Cardiac muscle cell (in vitro differentiated cells and primary cell): ENCODE results near the gene CENPP. TPM values are rescaled to one million over a fixed set of nuclear protein-coding genes. Genes with fewer than 3 reads are reported as not detected.
A peak's percentile ranks its signal among the peaks of the same experiment; 100 is the strongest.
"Not testable (repeated sequence)": the region's sequence is repeated elsewhere in the genome, so short reads cannot be mapped to it uniquely, and the experiment has no call there.

Experiments used
- DNase-seq, 2 donors: peaks; one replicate each; pipeline versions ENCODE4 v3.0.0 to v3.0.0-alpha.2; 2010 to 2017; ENCODE audit warnings: low read depth in 1 of 2, low spot score in 1 of 2
- H3K27ac ChIP-seq: fragments of 200-600 bp; sonication (generic); 2 replicates; pipeline ENCODE4 v1.5.1; 2016
- H3K27me3 ChIP-seq: fragments of 200-600 bp; sonication (generic); 2 replicates; pipeline ENCODE4 v1.6.0; 2016; ENCODE audit warnings: control low read depth
- H3K36me3 ChIP-seq: fragments of 200-600 bp; sonication (generic); 2 replicates; pipeline ENCODE4 v1.5.1; 2016; ENCODE audit warnings: control low read depth
- H3K4me1 ChIP-seq: fragments of 200-600 bp; sonication (generic); 2 replicates; pipeline ENCODE4 v1.8.1; 2017; ENCODE audit warnings: low read depth, mild to moderate bottlenecking, mixed run types
- H3K4me3 ChIP-seq: fragments of 200-600 bp; sonication (generic); 2 replicates; pipeline ENCODE4 v1.5.1; 2016; ENCODE audit warnings: mild to moderate bottlenecking
- H3K9me3 ChIP-seq: fragments of 200-600 bp; sonication (generic); 2 replicates; pipeline ENCODE4 v1.5.1; 2017; ENCODE audit warnings: low read depth, mild to moderate bottlenecking, control low read depth
- polyA plus RNA-seq: library from polyadenylated mRNA; unstranded; fragments of >200 nt; fragmentation: Nextera tagmentation; extraction: Ambion mirVana; gene quantifications from 2 replicates; pipeline ENCODE4 v1.2.1, GENCODE V29; 2016
- total RNA-seq: library from RNA; depleted of rRNA; stranded (reverse); fragments of >200 nt; gene quantifications from 2 replicates; pipeline ENCODE4 v1.2.3, GENCODE V29; 2016
- TF ChIP-seq, protein P1 (sequence below): IDR thresholded peaks from 2 replicates; pipeline ENCODE4 v1.5.1; 2012; ENCODE audit warnings: low read depth, mild to moderate bottlenecking, low read length

CENPP gene
- total and polyA plus RNA-seq, 2 experiments from 2014 or later: 1.6 to 5.0 TPM

DNA sequence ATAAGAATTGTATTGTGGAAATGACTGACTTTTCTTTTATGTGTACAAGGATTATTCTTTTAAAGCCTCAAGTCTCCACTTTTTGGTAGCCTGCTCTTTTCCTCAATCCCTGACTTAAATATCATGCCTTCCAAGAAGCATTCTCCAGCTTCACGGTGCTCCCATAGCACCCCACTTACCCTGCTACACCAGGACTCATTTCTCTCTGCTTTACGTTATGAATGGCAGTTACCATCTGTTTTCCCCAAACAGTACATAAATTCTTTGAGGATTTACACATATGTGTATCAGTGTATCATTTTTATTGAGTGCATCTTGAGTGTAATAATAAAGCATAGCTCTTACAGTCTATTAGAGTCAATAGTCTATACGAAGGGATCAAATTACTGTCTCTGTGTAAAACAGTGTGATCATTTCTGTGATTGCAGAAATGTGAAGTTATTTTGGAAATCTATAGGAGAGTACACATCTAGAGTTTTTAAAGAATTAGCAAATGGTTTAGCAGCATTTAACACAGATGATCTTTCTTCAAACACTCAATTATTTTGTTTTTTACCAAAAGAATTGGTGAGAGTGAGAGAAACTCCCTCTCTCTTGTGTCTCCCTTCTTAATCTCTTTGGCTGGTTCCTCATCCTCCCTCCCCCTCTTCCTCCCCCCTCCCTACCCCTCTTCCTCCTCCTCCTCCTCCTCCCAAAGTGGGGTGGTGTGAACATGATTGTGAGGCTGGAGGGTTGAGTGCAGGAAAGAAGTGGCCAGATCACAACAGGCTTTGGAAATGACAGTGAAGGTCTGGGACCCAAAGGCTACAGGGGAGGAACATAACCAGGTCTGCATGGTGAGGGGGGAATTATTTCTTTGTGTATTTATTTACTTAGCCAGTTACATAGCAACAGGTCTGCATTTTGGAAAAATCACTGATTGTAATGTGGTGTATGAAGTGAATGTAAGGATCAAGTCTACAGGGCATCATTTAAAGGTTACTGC is 237.7 kb downstream of the CENPP start:
- H3K4me3 ChIP-seq: no peak overlapping the region
- no peaks in the 10 kb centered on the region for H3K4me1 ChIP-seq
- no peaks in the 10 kb centered on the region for H3K36me3 ChIP-seq
- DNase-seq: peak in 1 of 2 donors; percentile 15
- TF ChIP-seq, protein P1, sequence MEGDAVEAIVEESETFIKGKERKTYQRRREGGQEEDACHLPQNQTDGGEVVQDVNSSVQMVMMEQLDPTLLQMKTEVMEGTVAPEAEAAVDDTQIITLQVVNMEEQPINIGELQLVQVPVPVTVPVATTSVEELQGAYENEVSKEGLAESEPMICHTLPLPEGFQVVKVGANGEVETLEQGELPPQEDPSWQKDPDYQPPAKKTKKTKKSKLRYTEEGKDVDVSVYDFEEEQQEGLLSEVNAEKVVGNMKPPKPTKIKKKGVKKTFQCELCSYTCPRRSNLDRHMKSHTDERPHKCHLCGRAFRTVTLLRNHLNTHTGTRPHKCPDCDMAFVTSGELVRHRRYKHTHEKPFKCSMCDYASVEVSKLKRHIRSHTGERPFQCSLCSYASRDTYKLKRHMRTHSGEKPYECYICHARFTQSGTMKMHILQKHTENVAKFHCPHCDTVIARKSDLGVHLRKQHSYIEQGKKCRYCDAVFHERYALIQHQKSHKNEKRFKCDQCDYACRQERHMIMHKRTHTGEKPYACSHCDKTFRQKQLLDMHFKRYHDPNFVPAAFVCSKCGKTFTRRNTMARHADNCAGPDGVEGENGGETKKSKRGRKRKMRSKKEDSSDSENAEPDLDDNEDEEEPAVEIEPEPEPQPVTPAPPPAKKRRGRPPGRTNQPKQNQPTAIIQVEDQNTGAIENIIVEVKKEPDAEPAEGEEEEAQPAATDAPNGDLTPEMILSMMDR: no peak
- H3K9me3 ChIP-seq: no peaks in the 10 kb centered on the region
- no peak overlapping the region for H3K27ac ChIP-seq
- no peaks in the 10 kb centered on the region for H3K27me3 ChIP-seq

DNA sequence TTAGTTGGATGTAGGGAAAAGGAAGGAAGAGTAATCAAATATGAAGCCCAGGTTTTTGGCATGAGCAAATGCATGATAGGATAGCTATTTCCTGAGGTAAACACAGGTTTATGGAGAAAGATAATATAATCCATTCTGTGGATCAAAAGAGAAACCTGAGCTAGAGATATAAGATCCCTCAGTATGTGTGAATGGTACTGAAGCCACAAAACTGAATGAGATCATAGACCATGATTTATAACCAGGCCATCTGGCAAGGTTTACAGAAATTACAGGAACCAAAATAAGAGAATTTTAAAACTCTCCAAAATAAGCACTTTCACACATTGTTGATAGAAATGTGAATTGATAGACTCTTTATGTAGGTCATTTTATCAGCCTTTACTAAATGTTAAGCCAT is 238.8 kb downstream of the CENPP start:
- H3K4me3 ChIP-seq: no peak overlapping the region
- no peaks in the 10 kb centered on the region for H3K9me3 ChIP-seq
- H3K27ac ChIP-seq: no peak overlapping the region
- no peaks in the 10 kb centered on the region for H3K27me3 ChIP-seq
- H3K4me1 ChIP-seq: no peaks in the 10 kb centered on the region
- H3K36me3 ChIP-seq: no peaks in the 10 kb centered on the region
- TF ChIP-seq, protein P1: no peak
- no peak for DNase-seq

DNA sequence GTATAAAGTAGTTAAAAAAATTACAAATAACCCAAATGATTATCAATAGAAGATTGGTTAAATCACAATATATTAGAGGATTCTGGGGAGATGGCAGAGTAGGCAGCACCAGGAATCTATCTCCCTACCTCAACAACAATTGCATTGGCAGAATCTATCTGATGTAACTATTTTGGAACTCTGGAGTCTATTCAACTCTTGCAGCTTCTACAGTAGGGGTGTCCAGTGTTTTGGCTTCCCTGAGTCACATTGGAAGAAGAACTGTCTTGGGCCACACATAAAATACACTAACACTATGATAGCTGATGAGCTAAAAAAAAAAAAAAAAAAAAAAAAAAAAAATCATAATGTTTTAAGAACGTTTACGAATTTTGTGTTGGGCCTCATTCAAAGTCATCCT is 239.2 kb downstream of the CENPP start:
- Histone ChIP-seq H3K36me3 (no peaks in the 10 kb centered on the region), H3K27me3 (no peaks in the 10 kb centered on the region), H3K27ac (no peak overlapping the region), H3K9me3 (no peaks in the 10 kb centered on the region), H3K4me1 (no peaks in the 10 kb centered on the region), H3K4me3 (no peak overlapping the region)
- DNase-seq: no peak
- TF ChIP-seq, protein P1: no peak

DNA sequence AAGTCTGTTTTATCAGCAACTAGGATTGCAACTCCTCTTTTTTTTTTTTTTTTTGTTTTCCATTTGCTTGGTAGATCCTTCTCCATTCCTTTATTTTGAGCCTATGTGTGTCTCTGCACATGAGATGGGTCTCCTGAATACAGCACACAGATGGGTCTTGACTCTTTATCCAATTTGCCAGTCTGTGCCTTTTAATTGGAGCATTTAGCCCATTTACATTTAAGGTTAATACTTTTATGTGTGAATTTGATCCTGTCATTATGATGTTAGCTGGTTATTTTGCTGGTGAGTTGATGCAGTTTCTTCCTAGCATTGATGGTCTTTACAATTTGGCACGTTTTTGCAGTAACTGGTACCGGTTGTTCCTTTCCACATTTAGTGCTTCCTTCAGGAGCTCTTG is 246.1 kb downstream of the CENPP start:
- not testable (repeated sequence) for DNase-seq, H3K27me3 ChIP-seq, H3K36me3 ChIP-seq, H3K27ac ChIP-seq, H3K9me3 ChIP-seq, H3K4me1 ChIP-seq, H3K4me3 ChIP-seq

DNA sequence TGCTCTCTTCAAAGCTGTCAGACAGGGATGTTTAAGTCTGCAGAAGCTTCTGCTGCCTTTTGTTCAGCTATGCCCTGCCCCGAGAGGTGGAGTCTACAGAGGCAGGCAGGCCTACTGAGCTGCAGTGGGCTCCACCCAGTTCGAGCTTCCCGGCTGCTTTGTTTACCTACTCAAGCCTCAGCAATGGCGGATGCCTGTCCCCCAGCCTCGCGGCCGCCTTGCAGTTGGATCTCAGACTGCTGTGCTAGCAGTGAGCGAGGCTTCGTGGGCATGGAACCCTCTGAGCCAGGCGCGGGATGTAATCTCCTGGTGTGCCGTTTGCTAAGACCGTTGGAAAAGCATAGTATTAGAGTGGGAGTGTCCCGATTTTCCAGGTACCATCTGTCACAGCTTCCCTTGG is 247.9 kb downstream of the CENPP start:
- not testable (repeated sequence) for H3K9me3 ChIP-seq, H3K27me3 ChIP-seq, H3K27ac ChIP-seq, H3K4me3 ChIP-seq, H3K4me1 ChIP-seq, DNase-seq, H3K36me3 ChIP-seq

DNA sequence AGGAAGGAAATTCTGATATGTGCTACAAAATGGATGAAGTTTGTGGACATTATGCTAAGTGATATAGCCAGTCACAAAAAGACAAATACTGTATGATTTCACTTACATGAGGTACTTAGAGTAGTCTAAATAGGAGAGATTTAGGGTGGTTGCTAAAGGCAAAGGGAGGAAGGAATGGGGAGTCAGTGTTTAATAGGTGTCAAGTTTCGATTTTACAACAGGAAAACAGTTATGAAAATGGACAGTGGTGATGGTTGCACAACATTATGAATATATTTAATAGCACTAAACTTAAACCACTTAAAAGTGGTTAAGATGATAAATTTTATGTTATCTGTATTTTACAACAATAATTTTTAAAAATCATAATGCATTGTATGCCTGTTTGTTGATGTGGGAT is 250.4 kb downstream of the CENPP start:
- H3K9me3 ChIP-seq: no peaks in the 10 kb centered on the region
- H3K27me3 ChIP-seq: no peaks in the 10 kb centered on the region
- H3K4me1 ChIP-seq: no peaks in the 10 kb centered on the region
- H3K36me3 ChIP-seq: no peaks in the 10 kb centered on the region
- H3K27ac ChIP-seq: no peak overlapping the region
- no peak overlapping the region for H3K4me3 ChIP-seq
- TF ChIP-seq, protein P1: no peak
- DNase-seq: no peak
